WTC11 (cell line): ENCODE measurements around the gene RING1. TPM values are rescaled to one million over a fixed set of nuclear protein-coding genes. Genes with fewer than 3 reads are reported as not detected.
A peak's percentile ranks its signal among the peaks of the same experiment; 100 is the strongest.
"Not testable (repeated sequence)": the region's sequence is repeated elsewhere in the genome, so short reads cannot be mapped to it uniquely, and the experiment has no call there.

Experiments
- ATAC-seq: fragments of 200-7000 bp; cut with Tn5 transposase; 2 replicates; pipeline ENCODE4 v1.10.0; 2021; ENCODE audit warnings: mild to moderate bottlenecking, moderate library complexity
- CTCF ChIA-PET: fragments of 300-600 bp; sonication (Branson Sonifier 250); formaldehyde crosslinking; loops from one replicate; lab custom pipeline; 2021; ENCODE audit warnings: antibody characterized with exemption; lab: Charles Lee
- POLR2A ChIA-PET: fragments of 350-600 bp; sonication (Branson Sonifier 250); formaldehyde crosslinking; loops from one replicate; lab custom pipeline; 2021; ENCODE audit warnings: antibody characterized with exemption; lab: Charles Lee
- DNase-seq: peaks from one replicate; pipeline ENCODE4 v3.0.0; 2021; ENCODE audit warnings: low spot score
- H3K27ac Mint-ChIP-seq: 2 replicates; pipeline ENCODE4 v1.8.0; 2021; ENCODE audit warnings: mixed read lengths
- H3K27me3 Mint-ChIP-seq: 2 replicates; pipeline ENCODE4 v1.8.0; 2021; ENCODE audit warnings: low read depth, mild to moderate bottlenecking, moderate library complexity, mixed read lengths
- H3K36me3 Mint-ChIP-seq: 2 replicates; pipeline ENCODE4 v1.8.0; 2021; ENCODE audit warnings: mixed read lengths
- H3K4me1 Mint-ChIP-seq: 2 replicates; pipeline ENCODE4 v1.8.0; 2022; ENCODE audit warnings: mixed read lengths
- H3K4me3 Mint-ChIP-seq: 2 replicates; pipeline ENCODE4 v1.8.0; 2021; ENCODE audit warnings: mild to moderate bottlenecking, moderate library complexity, mixed read lengths
- H3K9me3 Mint-ChIP-seq: 2 replicates; pipeline ENCODE4 v1.8.0; 2021; ENCODE audit warnings: mixed read lengths
- ARID4B ChIP-seq: sonication (generic); formaldehyde crosslinking; IDR thresholded peaks from 2 replicates; pipeline ENCODE4 v1.8.0; 2023; ENCODE audit warnings: missing genetic modification reagents, mild to moderate bottlenecking, borderline replicate concordance
- ATF2 ChIP-seq: sonication (generic); formaldehyde crosslinking; IDR thresholded peaks from 2 replicates; pipeline ENCODE4 v1.8.1; 2022; ENCODE audit warnings: low read depth, missing genetic modification reagents, borderline replicate concordance
- EMX1 ChIP-seq: fragments of 250-450 bp; sonication (Bioruptor Pico); IDR thresholded peaks from 2 replicates; pipeline ENCODE4 v1.8.0; 2021; ENCODE audit warnings: mild to moderate bottlenecking
- ETV6 ChIP-seq: sonication (generic); formaldehyde crosslinking; IDR thresholded peaks from 2 replicates; pipeline ENCODE4 v1.8.1; 2022; ENCODE audit warnings: mild to moderate bottlenecking, missing genetic modification reagents
- MYBL2 ChIP-seq: sonication (generic); formaldehyde crosslinking; IDR thresholded peaks from 2 replicates; pipeline ENCODE4 v1.8.1; 2023; ENCODE audit warnings: mild to moderate bottlenecking, moderate library complexity, missing genetic modification reagents
- TCF7 ChIP-seq: sonication (generic); formaldehyde crosslinking; IDR thresholded peaks from 2 replicates; pipeline ENCODE4 v1.8.0; 2022; ENCODE audit warnings: mild to moderate bottlenecking, low read depth, missing genetic modification reagents, moderate library complexity
- ZBTB43 ChIP-seq: sonication (generic); formaldehyde crosslinking; IDR thresholded peaks from 2 replicates; pipeline ENCODE4 v1.8.1; 2023; ENCODE audit warnings: mild to moderate bottlenecking, missing genetic modification reagents
- ZNF317 ChIP-seq: sonication (generic); formaldehyde crosslinking; IDR thresholded peaks from 2 replicates; pipeline ENCODE4 v1.8.1; 2023; ENCODE audit warnings: low read depth, mild to moderate bottlenecking, moderate library complexity, missing genetic modification reagents, borderline replicate concordance
- total RNA-seq: library from RNA; stranded (reverse); gene quantifications from 3 replicates; pipeline ENCODE4 v1.2.3, GENCODE V29; 2021
- TF ChIP-seq, protein P1 (sequence below): sonication (generic); formaldehyde crosslinking; IDR thresholded peaks from 2 replicates; pipeline ENCODE4 v1.8.0; 2022; ENCODE audit warnings: mild to moderate bottlenecking, missing genetic modification reagents
- TF ChIP-seq, protein P2 (sequence below): fragments of 250-450 bp; sonication (Bioruptor Pico); IDR thresholded peaks from 2 replicates; pipeline ENCODE4 v1.9.0; 2021; ENCODE audit warnings: mild to moderate bottlenecking
- TF ChIP-seq, protein P3 (sequence below): sonication (generic); formaldehyde crosslinking; IDR thresholded peaks from 2 replicates; pipeline ENCODE4 v1.8.1; 2023; ENCODE audit warnings: mild to moderate bottlenecking, missing genetic modification reagents, borderline replicate concordance

RING1 gene
- total RNA-seq, 1 experiment from 2014 or later: 26.6 TPM

DNA sequence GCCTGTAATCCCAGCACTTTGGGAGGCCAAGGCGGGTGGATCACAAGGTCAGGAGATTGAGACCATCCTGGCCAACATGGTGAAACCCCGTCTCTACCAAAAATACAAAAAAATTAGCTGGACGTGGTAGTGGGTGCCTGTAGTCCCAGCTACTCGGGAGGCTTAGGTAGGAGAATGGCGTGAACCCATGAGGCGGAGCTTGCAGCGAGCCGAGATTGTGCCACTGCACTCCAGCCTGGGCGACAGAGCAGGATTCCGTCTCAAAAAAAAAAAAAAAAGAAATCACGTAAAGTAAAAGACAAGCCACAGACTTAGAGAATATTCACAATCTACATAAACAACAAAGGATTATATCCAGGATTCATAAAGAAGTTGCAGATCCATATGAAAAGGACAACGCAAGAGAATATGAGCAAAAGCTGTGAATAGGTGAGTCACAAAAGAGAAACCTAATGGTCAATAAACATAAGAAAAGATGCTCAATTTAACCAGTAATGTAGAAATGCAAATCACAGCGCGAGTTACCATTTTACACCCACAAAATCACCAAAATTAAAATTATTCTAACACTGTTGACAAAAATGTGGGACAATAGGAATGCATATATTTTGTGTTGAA lies 18.3 kb downstream of the RING1 start:
- Mint-ChIP-seq H3K27me3 (peaks cover 27% of the 10 kb centered on the region), H3K4me1 (peaks cover 21% of the 10 kb centered on the region), H3K4me3 (peak overlapping the region; percentile 59), H3K27ac (peak overlapping the region; percentile 71; the same call in 1 of the 2 replicates)
- H3K9me3 Mint-ChIP-seq, POLR2A ChIA-PET, DNase-seq, H3K36me3 Mint-ChIP-seq: not testable (repeated sequence)
- CTCF ChIA-PET: interaction anchor here (0.6 to 2.4 kb wide), 11 partner anchors 9 to 293 kb away, joined by 3 to 31 read pairs (median 3); partner anchors contain the start of genes COL11A2, HSD17B8 and RING1
- peak; percentile 18; the same call in 1 of the 2 replicates for ATAC-seq

DNA sequence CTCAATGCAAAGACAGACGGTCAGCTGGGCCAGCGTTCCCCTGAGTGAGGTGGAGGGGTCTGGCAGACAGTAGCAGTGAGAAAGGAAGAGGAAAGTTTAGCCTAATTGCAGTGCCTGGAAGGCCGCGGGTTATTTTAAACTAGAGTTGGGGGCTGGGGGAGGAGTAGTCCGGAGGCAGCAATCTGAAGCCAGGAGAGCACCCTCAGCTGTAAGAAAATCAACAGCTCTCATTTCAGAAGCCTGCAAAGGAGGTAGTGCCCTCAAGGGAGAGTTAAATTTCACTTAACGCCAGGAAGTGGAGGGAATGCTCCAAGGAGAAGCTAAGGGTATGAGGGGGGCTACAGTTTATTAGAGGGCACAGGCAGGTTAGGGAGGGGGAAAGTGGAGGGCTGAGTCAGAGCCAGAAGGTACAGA lies 26.9 kb downstream of the RING1 start:
- H3K27ac Mint-ChIP-seq: peak overlapping the region; percentile 77
- H3K4me3 Mint-ChIP-seq: peak overlapping the region; percentile 10
- H3K9me3 Mint-ChIP-seq: no peaks in the 10 kb centered on the region
- no peak for DNase-seq
- peaks cover 27% of the 10 kb centered on the region for H3K27me3 Mint-ChIP-seq
- ChIA-PET CTCF (interaction anchor here (0.6 to 3.8 kb wide), 11 partner anchors 9 to 251 kb away, joined by 3 to 28 read pairs (median 3); no protein-coding TSS in a partner anchor), POLR2A (interaction anchor here (0.6 to 0.7 kb wide), 2 partner anchors 23 to 155 kb away, joined by 3 read pairs; no protein-coding TSS in a partner anchor)
- TF ChIP-seq, protein P1, sequence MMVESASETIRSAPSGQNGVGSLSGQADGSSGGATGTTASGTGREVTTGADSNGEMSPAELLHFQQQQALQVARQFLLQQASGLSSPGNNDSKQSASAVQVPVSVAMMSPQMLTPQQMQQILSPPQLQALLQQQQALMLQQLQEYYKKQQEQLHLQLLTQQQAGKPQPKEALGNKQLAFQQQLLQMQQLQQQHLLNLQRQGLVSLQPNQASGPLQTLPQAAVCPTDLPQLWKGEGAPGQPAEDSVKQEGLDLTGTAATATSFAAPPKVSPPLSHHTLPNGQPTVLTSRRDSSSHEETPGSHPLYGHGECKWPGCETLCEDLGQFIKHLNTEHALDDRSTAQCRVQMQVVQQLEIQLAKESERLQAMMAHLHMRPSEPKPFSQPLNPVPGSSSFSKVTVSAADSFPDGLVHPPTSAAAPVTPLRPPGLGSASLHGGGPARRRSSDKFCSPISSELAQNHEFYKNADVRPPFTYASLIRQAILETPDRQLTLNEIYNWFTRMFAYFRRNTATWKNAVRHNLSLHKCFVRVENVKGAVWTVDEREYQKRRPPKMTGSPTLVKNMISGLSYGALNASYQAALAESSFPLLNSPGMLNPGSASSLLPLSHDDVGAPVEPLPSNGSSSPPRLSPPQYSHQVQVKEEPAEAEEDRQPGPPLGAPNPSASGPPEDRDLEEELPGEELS (CRISPR knock-in tag): no peak
- TF ChIP-seq, all 79 proteins: peak for 0
- Mint-ChIP-seq H3K36me3 (no peaks in the 10 kb centered on the region), H3K4me1 (peaks cover 18% of the 10 kb centered on the region)
- peak; percentile 71 for ATAC-seq

GRCh38 chr6:33236328-33236727 lies 28.0 kb downstream of the RING1 start:
- POLR2A ChIA-PET: interaction anchor here (0.5 to 0.6 kb wide), 2 partner anchors 27 to 228 kb away, joined by 3 to 6 read pairs; no protein-coding TSS in a partner anchor
- no peak overlapping the region for H3K4me3 Mint-ChIP-seq
- CTCF ChIA-PET: interaction anchor here (0.8 to 3.8 kb wide), 8 partner anchors 10 to 78 kb away, joined by 3 to 28 read pairs (median 4); no protein-coding TSS in a partner anchor
- H3K9me3 Mint-ChIP-seq: no peaks in the 10 kb centered on the region
- peaks cover 18% of the 10 kb centered on the region for H3K4me1 Mint-ChIP-seq
- H3K27me3 Mint-ChIP-seq: peaks cover 31% of the 10 kb centered on the region
- no peaks in the 10 kb centered on the region for H3K36me3 Mint-ChIP-seq
- no peak overlapping the region for H3K27ac Mint-ChIP-seq
- ATAC-seq (no peak), DNase-seq (no peak)
- TF ChIP-seq ZBTB43 (CRISPR knock-in tag): no peak
- no peak for TF ChIP-seq ZNF317 (CRISPR knock-in tag)
- no peak for TF ChIP-seq ARID4B (CRISPR knock-in tag)
- no peak for TF ChIP-seq TCF7 (CRISPR knock-in tag)
- TF ChIP-seq EMX1 (CRISPR knock-in tag): no peak
- TF ChIP-seq, protein P2, sequence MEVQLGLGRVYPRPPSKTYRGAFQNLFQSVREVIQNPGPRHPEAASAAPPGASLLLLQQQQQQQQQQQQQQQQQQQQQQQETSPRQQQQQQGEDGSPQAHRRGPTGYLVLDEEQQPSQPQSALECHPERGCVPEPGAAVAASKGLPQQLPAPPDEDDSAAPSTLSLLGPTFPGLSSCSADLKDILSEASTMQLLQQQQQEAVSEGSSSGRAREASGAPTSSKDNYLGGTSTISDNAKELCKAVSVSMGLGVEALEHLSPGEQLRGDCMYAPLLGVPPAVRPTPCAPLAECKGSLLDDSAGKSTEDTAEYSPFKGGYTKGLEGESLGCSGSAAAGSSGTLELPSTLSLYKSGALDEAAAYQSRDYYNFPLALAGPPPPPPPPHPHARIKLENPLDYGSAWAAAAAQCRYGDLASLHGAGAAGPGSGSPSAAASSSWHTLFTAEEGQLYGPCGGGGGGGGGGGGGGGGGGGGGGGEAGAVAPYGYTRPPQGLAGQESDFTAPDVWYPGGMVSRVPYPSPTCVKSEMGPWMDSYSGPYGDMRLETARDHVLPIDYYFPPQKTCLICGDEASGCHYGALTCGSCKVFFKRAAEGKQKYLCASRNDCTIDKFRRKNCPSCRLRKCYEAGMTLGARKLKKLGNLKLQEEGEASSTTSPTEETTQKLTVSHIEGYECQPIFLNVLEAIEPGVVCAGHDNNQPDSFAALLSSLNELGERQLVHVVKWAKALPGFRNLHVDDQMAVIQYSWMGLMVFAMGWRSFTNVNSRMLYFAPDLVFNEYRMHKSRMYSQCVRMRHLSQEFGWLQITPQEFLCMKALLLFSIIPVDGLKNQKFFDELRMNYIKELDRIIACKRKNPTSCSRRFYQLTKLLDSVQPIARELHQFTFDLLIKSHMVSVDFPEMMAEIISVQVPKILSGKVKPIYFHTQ (CRISPR knock-in tag): no peak
- TF ChIP-seq ETV6 (CRISPR knock-in tag): no peak
- TF ChIP-seq ATF2 (CRISPR knock-in tag): no peak
- TF ChIP-seq, protein P3, sequence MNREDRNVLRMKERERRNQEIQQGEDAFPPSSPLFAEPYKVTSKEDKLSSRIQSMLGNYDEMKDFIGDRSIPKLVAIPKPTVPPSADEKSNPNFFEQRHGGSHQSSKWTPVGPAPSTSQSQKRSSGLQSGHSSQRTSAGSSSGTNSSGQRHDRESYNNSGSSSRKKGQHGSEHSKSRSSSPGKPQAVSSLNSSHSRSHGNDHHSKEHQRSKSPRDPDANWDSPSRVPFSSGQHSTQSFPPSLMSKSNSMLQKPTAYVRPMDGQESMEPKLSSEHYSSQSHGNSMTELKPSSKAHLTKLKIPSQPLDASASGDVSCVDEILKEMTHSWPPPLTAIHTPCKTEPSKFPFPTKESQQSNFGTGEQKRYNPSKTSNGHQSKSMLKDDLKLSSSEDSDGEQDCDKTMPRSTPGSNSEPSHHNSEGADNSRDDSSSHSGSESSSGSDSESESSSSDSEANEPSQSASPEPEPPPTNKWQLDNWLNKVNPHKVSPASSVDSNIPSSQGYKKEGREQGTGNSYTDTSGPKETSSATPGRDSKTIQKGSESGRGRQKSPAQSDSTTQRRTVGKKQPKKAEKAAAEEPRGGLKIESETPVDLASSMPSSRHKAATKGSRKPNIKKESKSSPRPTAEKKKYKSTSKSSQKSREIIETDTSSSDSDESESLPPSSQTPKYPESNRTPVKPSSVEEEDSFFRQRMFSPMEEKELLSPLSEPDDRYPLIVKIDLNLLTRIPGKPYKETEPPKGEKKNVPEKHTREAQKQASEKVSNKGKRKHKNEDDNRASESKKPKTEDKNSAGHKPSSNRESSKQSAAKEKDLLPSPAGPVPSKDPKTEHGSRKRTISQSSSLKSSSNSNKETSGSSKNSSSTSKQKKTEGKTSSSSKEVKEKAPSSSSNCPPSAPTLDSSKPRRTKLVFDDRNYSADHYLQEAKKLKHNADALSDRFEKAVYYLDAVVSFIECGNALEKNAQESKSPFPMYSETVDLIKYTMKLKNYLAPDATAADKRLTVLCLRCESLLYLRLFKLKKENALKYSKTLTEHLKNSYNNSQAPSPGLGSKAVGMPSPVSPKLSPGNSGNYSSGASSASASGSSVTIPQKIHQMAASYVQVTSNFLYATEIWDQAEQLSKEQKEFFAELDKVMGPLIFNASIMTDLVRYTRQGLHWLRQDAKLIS: no peak
- no peak for TF ChIP-seq MYBL2
